ENCODE results near the gene CCDC187.

DNA sequence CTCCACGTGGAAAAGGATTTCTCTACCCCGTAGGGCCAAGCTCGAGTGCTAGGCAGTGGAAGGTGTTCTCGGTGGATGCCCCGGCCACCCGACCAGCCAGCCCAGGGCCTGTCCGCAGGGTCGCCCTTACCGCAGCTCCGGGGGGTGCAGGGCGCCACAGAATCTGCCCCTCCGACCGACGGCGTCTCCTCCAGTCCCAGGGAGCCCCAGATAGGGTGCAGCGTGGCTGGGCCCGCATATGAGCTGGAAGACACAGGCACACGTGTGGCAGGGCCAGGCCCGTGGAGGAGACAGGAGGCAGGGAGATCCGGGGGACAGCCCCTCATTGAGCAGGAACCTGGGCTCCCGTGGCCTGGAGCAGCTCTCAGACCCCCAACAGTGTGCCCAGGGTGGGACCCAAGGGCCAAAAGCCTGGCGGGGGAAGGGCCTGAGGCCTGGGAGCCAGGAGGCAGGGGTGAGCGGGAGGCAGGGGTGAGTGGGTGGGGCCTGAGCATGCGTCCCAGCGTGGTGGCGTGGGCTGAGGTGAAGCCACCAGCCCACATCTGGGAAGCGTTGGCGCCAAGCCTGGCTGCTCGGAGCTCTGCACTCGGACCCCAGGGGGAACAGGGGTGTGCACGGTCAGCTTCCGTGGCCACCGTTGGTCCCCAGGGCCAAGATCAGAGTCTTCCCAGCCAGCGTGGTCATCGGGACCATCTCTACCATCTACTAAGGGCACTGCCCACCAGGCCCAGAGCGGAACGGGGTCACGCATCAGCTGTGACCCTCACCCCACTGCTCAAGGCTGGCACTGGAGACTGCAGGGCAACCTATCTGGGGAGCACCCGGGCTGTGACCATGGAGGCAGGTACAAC lies 22.2 kb downstream of the CCDC187 start:
- TF ChIP-seq, protein P1, sequence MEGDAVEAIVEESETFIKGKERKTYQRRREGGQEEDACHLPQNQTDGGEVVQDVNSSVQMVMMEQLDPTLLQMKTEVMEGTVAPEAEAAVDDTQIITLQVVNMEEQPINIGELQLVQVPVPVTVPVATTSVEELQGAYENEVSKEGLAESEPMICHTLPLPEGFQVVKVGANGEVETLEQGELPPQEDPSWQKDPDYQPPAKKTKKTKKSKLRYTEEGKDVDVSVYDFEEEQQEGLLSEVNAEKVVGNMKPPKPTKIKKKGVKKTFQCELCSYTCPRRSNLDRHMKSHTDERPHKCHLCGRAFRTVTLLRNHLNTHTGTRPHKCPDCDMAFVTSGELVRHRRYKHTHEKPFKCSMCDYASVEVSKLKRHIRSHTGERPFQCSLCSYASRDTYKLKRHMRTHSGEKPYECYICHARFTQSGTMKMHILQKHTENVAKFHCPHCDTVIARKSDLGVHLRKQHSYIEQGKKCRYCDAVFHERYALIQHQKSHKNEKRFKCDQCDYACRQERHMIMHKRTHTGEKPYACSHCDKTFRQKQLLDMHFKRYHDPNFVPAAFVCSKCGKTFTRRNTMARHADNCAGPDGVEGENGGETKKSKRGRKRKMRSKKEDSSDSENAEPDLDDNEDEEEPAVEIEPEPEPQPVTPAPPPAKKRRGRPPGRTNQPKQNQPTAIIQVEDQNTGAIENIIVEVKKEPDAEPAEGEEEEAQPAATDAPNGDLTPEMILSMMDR (IDR thresholded peaks at IDR 0.05), result no peak
- no peak for TF ChIP-seq POLR2A (IDR thresholded peaks at IDR 0.05)

All from right lobe of liver (tissue), 4 donors.